ENCODE measurements around the gene ARTN.

Gene ARTN

DNA sequence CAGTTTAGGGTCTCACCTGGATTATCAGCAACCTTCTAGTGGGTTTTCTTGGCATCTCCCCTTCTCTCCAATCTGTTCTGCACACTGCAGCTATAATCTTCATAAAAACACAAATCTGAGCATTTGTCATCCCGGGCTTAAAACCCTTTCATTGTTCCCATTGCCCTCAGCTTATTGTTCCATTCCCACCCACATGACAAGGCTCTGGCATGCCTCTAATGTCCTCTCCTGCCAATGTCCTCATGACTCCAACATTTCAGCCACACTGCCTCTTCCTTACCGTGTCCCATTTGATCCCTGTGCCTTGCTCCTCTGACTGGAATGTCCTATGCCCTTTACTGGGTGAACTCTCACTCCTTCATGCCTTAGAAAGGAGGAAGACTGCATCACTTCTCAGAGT, 28.7 kb downstream of the ARTN start:
- H3K9me2 ChIP-seq (ENCODE audit: low read depth, low read length): no peaks in the 10 kb centered on the region
- no peaks in the 10 kb centered on the region for H4K20me1 ChIP-seq (ENCODE audit: insufficient read depth, low read length)
- no peaks in the 10 kb centered on the region for H3K4me1 ChIP-seq (ENCODE audit: insufficient read depth, low read length, severe bottlenecking)
- H3K9ac ChIP-seq (ENCODE audit: low read length): no peak overlapping the region
- H3F3A ChIP-seq (ENCODE audit: insufficient read depth, low read length): no peaks in the 10 kb centered on the region
- H3K36me3 ChIP-seq (ENCODE audit: insufficient read depth, low read length): peaks cover 33% of the 10 kb centered on the region; the same call in 1 of the 2 replicates
- no peak overlapping the region for H3K4me2 ChIP-seq (ENCODE audit: low read length)
- H3K4me3 ChIP-seq (ENCODE audit: low read depth, low read length, poor library complexity, severe bottlenecking): no peak overlapping the region
- H2AFZ ChIP-seq (ENCODE audit: low read length): no peak overlapping the region
- H3K27me3 ChIP-seq (ENCODE audit: insufficient read depth, low read length): no peaks in the 10 kb centered on the region
- TF ChIP-seq EZH2 (IDR thresholded peaks at IDR 0.05; ENCODE audit: borderline replicate concordance, low read length): no peak
- TF ChIP-seq, protein P1, sequence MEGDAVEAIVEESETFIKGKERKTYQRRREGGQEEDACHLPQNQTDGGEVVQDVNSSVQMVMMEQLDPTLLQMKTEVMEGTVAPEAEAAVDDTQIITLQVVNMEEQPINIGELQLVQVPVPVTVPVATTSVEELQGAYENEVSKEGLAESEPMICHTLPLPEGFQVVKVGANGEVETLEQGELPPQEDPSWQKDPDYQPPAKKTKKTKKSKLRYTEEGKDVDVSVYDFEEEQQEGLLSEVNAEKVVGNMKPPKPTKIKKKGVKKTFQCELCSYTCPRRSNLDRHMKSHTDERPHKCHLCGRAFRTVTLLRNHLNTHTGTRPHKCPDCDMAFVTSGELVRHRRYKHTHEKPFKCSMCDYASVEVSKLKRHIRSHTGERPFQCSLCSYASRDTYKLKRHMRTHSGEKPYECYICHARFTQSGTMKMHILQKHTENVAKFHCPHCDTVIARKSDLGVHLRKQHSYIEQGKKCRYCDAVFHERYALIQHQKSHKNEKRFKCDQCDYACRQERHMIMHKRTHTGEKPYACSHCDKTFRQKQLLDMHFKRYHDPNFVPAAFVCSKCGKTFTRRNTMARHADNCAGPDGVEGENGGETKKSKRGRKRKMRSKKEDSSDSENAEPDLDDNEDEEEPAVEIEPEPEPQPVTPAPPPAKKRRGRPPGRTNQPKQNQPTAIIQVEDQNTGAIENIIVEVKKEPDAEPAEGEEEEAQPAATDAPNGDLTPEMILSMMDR (IDR thresholded peaks at IDR 0.05; ENCODE audit: low read length): no peak
- H3K79me2 ChIP-seq (ENCODE audit: insufficient read depth, low read length): no peaks in the 10 kb centered on the region
- H3K9me3 ChIP-seq (ENCODE audit: low read length): no peaks in the 10 kb centered on the region
- no peak overlapping the region for H3K27ac ChIP-seq (ENCODE audit: low read depth, low read length, poor library complexity, severe bottlenecking)

DNA sequence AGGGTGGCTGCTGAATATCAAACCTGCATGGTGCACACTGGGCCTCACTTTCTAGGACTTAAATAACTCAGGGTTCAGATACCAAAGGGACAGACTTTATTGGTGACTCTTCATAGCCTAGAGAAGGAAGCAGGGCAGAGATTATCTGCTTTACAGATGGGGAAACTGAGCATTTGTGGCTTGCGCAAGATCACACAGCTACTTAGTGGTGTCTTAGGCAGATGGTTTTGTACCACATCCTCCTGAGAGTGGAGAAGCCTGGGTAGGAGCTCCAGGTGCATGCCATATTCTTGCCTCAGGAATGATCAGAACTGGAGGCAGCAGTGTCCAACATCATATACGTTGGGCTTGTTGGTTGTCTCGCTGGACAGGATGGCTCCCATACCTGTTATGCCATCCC, 29.4 kb downstream of the ARTN start:
- no peaks in the 10 kb centered on the region for H3F3A ChIP-seq (ENCODE audit: insufficient read depth, low read length)
- no peaks in the 10 kb centered on the region for H3K9me2 ChIP-seq (ENCODE audit: low read depth, low read length)
- TF ChIP-seq EZH2 (IDR thresholded peaks at IDR 0.05; ENCODE audit: borderline replicate concordance, low read length): no peak
- TF ChIP-seq, protein P1 (IDR thresholded peaks at IDR 0.05; ENCODE audit: low read length): no peak
- H4K20me1 ChIP-seq (ENCODE audit: insufficient read depth, low read length): no peaks in the 10 kb centered on the region
- H3K4me1 ChIP-seq (ENCODE audit: insufficient read depth, low read length, severe bottlenecking): no peaks in the 10 kb centered on the region
- peaks cover 30% of the 10 kb centered on the region; the same call in 1 of the 2 replicates for H3K36me3 ChIP-seq (ENCODE audit: insufficient read depth, low read length)
- no peak overlapping the region for H2AFZ ChIP-seq (ENCODE audit: low read length)
- H3K27ac ChIP-seq (ENCODE audit: low read depth, low read length, poor library complexity, severe bottlenecking): no peak overlapping the region
- no peak overlapping the region for H3K4me2 ChIP-seq (ENCODE audit: low read length)
- H3K4me3 ChIP-seq (ENCODE audit: low read depth, low read length, poor library complexity, severe bottlenecking): no peak overlapping the region
- no peak overlapping the region for H3K9ac ChIP-seq (ENCODE audit: low read length)
- H3K9me3 ChIP-seq (ENCODE audit: low read length): no peaks in the 10 kb centered on the region
- no peaks in the 10 kb centered on the region for H3K79me2 ChIP-seq (ENCODE audit: insufficient read depth, low read length)
- no peaks in the 10 kb centered on the region for H3K27me3 ChIP-seq (ENCODE audit: insufficient read depth, low read length)

GRCh38 chr1:43963890-43964289, 30.3 kb downstream of the ARTN start:
- no peak overlapping the region for H3K27ac ChIP-seq (ENCODE audit: low read depth, low read length, poor library complexity, severe bottlenecking)
- TF ChIP-seq EZH2 (IDR thresholded peaks at IDR 0.05; ENCODE audit: borderline replicate concordance, low read length): no peak
- TF ChIP-seq, protein P1 (IDR thresholded peaks at IDR 0.05; ENCODE audit: low read length): no peak
- H3K36me3 ChIP-seq (ENCODE audit: insufficient read depth, low read length): peaks cover 21% of the 10 kb centered on the region; the same call in 1 of the 2 replicates
- no peak overlapping the region for H3K4me3 ChIP-seq (ENCODE audit: low read depth, low read length, poor library complexity, severe bottlenecking)
- H3K79me2 ChIP-seq (ENCODE audit: insufficient read depth, low read length): no peaks in the 10 kb centered on the region
- no peaks in the 10 kb centered on the region for H3K9me2 ChIP-seq (ENCODE audit: low read depth, low read length)
- no peaks in the 10 kb centered on the region for H4K20me1 ChIP-seq (ENCODE audit: insufficient read depth, low read length)
- H3K4me1 ChIP-seq (ENCODE audit: insufficient read depth, low read length, severe bottlenecking): no peaks in the 10 kb centered on the region
- no peaks in the 10 kb centered on the region for H3F3A ChIP-seq (ENCODE audit: insufficient read depth, low read length)
- H2AFZ ChIP-seq (ENCODE audit: low read length): no peak overlapping the region
- no peak overlapping the region for H3K9ac ChIP-seq (ENCODE audit: low read length)
- no peaks in the 10 kb centered on the region for H3K9me3 ChIP-seq (ENCODE audit: low read length)
- no peak overlapping the region for H3K4me2 ChIP-seq (ENCODE audit: low read length)
- H3K27me3 ChIP-seq (ENCODE audit: insufficient read depth, low read length): no peaks in the 10 kb centered on the region
